HG02610 (cell line): ENCODE results near the gene POLR3A.

ENCODE experiments used
- ATAC-seq: cut with Tn5 transposase; IDR thresholded peaks from one replicate; pipeline ENCODE4 v1.9.1; 2021; ENCODE audit warnings: mild to moderate bottlenecking, moderate library complexity; ENCODE audit not compliant: unreplicated experiment

POLR3A gene

DNA sequence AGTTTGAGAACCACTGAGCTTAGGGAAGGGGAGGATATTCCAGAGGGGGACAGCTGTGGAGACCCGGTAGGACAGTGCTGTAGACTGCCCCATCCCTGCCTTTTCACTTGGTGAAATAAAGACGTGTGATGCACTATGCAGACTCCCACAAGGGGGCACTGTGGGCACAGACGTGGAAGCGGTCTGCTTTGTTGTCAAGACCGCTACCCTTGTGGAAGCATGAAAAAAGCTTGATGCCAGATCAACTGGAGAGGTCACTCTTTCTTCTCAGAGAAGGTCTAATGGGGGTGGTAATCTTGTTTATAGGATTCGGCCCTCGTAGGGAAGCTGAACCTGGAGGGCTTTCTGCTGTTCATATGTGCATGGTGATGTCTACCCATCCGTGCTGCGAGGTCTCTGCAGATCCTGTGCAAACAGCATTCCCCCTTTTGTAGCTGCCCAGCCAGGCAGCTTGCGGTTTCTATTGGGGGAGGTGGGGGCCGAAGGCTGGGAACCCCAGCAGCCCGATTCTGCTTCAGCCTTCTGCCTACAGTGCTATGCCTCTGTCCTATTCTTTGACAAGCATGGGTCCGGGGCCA is 18.1 kb upstream of the POLR3A start:
- ATAC-seq = peak; percentile 71

DNA sequence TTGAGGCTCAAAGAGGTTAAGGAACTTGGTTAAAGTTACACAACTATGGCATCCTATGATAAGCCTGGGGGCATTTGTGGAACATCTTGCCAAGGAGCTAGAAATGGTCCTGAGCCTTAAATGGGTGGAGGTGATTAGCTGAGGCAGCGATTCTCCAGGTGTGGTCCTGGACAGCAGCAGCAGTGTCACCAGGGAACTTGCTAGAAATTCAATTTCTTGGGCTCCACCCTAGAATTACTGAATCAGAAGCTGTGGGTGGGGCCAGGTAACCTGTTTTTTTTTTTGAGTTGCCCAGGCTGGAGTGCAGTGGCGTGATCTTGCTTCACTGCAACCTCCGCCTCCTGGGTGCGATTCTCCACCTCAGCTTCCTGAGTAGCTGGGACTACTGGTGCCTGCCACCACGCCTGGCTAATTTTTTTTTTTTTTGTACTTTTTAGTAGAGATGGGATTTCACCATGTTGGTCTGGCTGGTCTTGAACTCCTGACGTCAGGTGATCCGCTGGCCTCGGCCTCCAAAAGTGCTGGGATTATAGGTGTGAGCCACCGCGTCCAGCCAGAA is 17.5 kb upstream of the POLR3A start:
- ATAC-seq = no peak

DNA sequence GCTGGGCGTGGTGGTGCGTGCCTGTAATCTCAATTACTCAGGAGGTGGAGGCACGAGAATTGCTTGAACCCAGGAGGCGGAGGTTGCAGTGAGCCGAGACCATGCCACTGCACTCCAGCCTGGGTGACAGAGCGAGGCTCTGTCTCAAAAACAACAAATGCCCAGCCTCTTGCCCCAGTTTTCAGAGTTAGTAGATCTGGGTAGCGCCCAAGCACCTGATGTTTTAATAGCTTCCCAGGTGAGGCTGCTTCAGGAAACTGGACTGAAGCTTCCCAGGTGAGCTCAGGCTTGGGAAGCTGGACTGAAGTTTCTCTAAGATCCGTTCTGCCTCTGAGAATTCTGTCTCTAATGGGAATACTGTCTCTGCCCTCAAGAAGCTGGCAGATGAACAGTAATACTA is 16.5 kb upstream of the POLR3A start:
- no peak for ATAC-seq

DNA sequence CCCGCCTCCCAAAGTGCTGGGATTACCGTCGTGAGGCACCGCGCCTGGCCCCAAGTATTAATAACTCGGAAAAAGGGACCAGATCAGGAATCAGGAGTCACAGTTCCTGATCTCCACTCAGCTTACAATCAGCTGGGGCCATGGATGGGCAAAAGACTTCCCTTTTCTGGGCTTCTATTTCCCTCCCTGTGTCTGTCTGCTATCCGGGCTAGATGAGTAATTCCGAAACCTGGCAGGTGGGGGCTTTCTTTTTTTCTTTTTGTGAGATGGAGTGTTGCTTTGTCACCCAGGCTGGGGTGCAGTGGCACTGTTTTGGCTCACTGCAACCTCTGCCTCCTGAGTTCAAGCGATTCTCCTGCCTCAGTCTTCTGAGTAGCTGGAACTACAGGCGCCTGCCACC is 15.9 kb upstream of the POLR3A start:
- peak; percentile 62 for ATAC-seq

DNA sequence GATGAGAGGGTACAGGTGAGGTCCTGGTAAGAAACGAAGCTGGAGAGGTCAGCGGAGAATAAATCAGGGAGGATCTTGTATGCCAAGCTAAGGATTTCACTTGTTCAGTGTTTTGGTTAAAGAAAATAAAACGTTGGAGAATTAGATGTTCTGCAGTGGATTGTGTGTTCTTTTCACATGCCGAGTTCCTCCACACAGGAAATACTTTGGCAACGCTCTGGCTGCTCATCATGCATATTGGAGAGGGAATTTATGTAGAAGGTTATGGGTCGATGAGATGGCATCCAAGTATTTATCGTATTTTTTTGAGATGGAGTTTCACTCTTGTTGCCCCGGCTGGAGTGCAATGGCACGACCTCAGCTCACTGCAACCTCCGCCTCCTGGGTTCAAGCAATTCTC is 15.4 kb upstream of the POLR3A start:
- ATAC-seq = no peak

DNA sequence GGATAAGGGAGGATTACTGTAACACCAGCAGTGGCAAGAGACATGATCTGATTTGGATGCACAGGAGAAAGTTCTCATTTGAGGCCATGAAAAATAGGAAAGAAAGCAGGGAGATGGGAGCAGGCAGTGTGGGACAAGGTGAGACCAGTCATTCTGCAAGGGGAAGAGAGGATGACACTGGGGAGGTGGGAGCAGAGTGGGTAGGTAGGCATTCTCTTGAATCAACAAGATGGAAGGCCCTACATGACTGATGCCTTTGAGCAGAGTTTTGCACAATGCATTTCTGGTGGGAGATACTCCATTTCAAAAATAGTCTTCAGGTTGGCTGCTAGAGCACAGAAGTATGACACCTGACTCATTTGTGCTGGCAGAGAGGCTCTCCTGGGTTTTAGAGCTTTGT is 14.9 kb upstream of the POLR3A start:
- no peak for ATAC-seq

DNA sequence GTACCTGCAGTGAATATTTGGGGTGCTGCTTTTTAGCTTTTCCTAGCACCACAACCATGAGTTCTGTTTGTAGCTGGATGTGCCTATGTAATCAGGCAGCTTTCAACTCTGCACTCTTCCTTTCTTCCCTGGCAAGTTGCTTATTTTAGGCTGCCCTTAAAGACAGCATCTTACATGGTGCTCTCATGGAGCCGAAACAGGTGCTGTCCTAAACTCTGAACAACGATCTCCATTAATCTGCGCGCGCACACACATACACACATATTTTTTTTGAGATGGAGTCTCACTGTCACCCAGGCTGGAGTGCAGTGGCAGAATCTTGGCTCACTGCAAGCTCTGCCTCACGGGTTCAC is 13.4 kb upstream of the POLR3A start:
- no peak for ATAC-seq

DNA sequence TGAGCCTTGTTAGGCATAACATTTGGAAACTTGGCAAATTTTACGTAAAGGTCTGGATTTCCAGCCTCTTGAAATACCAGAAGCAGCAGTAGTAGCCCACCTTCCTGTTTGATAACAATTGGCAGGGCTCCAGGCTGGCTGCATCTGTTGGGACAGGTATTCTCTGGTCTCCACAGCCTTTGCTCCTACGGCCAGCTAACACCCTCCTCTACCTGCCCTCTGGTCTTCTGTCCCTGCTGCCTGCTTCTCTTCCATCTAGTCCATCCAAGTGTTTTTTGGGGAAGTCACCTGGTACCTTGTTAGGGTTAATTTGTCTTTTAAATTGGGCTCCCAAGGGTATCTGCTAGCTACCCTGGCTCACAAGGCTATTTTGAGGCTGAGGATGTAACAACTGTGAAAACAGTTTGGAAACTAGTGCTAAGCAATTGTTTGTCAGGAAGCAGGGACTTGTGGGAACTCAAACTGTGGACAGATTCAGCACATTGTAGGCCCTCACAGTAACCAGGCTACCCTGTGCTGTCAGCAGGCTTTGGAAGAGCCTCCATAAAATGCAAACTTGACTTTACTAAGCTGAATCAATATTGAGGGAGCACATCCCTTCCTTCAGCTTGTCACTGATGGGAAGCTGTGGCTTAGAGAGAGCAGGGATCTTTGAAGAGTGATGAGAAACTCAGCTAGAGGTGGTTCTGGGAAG is 12.9 kb upstream of the POLR3A start:
- no peak for ATAC-seq

DNA sequence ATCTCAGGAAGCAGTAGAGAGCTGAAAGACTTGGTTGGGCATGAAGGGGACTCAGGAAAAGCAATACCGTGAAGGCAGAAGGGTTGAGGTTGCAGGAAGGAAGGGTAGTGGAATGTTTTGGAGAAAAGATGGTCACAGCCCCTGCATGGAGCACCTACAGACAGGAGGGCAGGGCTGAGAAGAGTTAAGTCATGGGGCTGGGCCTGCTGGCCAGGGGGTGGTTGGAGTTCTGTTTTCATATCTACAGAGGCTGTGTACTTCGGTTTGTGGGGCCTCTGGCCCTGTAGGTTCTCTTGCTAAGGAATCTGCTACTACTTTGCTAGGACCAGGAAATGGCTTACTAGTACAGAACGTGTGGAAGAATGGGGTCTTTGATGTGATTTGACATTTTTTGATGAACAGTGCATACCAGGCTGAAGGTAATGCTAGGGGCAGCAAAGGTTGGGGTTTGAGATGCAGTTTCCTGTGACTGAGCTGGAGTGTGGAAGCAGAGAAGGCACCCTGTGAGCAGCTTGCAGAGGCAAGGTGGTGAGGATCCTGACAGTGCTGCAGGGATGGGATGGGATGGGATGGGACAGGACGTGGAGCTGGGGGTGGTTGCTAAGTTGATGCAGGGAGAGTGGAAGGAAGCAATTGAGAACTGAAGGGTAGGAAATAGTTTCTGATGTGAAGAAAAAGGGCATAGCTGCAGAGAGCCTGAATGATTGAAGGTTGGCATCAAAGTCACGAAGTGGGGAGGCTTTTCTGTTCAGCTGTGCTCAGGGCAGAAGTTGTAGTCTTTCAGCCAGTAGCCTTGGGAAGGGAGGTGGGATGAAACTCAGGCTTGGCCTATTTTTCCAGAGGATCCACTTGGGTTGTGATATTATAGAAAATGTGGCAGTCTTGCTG is 12.1 kb upstream of the POLR3A start:
- ATAC-seq = no peak

DNA sequence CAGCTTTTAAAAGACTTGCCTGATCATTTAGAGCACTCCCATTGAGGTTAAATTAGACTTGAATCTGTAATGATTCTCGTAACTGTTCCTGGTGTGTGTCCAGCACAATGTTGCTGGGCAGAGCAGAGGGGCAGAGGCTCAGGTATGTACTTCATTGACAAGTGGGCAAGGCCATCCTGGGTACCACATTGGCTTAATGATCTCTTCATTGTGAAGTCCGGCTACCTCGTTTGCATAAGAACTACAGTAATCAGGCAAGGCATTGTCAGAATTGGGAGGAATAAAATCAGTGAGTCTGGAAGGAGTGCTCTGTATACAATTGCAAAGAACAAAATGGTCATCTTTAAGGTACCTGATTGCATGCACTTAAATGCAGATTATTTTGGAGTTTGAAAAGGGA is 10.4 kb upstream of the POLR3A start:
- ATAC-seq = no peak

DNA sequence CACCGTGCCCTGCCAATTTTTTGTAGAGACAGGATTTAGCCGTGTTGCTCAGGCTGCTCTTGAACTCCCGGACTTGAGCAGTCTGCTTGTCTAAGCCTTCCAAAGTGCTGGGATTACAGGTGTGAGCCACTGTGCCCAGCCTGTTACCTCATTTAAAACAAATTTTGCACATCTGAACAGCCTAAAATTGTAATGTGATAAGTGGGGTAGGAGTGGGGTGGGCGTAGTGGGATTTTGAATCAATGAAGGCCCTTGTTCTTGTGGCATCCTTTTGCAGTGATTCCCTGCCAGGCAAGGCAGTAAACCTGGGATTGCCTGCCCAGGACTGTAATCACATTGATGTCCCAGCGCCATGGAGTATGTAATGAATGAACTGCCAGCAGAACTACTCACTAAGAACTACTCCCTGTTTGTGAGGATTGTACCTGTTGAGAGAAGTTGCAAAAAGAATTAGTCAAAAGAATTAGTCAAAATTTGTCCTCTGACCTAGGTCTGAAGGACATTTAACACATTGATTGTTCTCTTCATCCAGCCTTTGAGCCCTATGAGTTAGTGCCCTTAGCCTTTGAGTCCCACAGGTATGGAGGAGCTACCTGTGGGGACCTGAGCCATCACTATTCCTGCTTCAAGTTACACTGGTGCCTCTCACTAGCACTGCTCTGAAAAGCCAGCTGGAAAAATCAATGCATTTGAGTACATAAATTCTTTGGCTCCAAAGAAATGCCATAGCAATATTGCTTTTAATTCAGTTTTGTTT is 9.7 kb upstream of the POLR3A start:
- ATAC-seq = no peak

DNA sequence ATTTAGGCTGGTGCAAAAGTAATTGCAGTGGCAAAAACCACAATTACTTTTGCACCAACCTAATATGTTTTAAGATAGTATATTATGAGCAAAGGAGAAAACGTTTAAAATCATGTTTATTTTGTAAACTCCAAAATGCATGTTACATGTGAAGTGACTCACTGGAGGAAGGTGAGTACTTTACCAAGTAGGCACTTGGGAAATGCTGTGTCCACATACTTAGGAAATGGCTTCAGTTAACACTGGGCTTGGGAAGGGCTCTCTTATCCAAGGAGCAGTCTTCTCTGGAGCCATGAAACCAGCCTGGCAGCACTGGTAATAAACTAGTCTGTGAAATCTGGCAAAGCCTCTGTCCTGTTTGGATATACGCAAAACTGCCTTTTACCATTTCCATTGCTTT is 8.8 kb upstream of the POLR3A start:
- ATAC-seq = no peak

DNA sequence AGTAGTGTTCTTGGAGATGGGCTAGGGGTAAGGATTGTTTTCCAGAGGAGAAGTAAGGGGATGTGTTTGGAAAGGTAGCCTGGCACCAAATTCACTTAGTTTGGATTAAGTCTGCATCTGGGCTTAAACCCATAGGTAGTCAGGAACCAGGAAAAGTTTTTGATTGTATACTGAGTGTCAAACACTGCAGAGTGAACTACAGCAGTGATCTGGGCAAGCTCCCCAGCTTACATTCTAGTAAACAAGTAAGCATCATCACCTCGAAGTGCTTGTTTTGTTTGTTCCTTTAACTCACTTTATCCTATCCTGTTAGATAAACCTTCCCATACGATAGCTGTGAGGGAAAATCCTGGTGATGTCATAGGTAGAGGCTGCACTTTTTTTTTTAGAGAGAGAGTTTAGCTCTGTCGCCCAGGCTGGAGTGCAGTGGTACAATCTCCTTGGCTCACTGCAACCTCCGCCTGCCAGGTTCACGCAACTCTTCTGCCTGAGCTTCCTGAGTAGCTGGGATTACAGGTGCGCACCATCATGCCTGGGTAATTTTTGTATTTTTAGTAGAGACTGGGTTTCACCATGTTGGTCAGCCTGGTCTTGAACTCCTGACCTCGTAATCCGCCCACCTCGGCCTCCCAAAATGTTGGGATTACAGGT is 6.7 kb upstream of the POLR3A start:
- ATAC-seq = no peak

DNA sequence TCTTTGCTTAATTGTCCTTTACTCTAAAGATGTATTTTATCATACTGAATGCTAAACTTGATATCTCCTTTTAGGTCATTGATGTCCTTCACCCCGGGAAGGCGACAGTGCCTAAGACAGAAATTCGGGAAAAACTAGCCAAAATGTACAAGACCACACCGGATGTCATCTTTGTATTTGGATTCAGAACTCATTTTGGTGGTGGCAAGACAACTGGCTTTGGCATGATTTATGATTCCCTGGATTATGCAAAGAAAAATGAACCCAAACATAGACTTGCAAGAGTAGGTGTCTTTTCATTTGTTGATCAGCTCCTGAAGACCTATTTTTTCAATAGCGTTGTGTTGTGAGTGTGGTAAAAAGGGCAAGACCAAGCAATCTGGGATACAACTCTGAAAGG is 6.1 kb upstream of the POLR3A start:
- ATAC-seq = no peak

DNA sequence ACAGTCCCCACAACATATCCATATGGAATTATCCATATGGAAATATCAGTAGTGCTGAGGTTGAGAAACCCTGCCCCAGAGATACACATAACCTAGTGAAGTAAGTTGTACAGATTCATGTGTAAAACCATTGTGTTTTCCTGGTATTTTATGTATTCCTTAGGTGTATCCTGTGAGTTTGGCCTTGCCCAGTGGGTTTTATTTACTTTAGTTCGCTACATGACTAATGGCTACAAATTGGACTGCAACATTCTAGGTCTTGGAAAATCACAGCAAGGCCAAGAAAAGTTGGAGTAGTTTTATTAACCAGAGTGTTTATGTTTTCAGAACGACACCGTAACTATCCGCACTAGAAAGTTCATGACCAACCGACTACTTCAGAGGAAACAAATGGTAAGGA is 5.7 kb upstream of the POLR3A start:
- no peak for ATAC-seq

DNA sequence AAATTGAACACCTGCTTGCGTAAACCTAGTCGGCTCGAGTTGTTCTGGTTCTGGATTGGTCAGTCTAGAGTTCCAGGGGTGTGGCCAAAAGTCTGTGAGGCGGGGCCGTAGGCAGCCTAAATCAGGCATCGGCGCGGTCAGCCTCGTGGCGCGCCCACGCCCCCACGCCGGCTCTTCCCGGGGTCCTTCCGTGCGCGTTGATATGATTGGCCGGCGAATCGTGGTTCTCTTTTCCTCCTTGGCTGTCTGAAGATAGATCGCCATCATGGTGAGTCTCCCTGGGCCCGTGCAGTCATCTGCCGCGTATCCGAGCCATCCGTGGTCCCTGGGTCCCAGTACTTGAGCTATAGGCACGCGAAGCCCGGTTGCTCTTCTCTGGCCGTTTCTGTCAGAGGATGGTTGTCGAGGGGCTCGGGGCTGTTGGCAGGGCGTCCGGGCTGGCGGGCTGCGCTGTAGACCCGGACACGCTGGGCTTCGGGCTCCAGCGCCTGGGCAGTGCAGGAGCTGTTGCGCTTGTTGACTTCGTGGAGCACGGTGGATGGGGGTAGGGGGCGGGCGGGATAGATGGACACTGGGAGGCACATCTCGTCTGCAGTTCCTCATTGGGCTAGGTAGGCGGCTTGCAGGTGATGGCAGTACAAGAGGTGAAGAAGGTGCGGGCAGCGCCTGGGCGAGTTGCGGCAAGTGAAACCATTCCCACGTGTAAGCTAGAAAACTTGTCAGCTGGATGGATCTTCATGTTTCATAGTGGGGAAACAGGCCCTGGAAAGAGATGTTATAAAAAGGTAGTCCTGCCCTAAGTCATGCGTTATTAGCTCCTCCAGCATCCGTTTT is 4.5 kb upstream of the POLR3A start, which contains the start of gene RPS24:
RPS24 (plus strand) TSS at position 227 of the 834 bp plus-strand sequence; CDS start at position 266, 39 bp downstream.
- peak; percentile 87 for ATAC-seq

DNA sequence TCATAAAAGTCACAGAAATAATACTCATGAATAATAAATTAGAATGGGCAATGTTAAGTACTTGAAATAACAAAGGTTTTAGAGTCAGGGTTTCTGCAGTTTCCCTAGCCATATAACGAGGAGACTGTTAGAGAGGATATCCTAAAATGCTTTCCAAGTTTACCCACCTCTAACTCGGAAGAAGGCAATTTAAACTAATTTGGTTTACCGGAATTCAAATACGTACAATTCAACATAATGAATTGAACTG is 4.0 kb upstream of the POLR3A start:
- no peak for ATAC-seq

DNA sequence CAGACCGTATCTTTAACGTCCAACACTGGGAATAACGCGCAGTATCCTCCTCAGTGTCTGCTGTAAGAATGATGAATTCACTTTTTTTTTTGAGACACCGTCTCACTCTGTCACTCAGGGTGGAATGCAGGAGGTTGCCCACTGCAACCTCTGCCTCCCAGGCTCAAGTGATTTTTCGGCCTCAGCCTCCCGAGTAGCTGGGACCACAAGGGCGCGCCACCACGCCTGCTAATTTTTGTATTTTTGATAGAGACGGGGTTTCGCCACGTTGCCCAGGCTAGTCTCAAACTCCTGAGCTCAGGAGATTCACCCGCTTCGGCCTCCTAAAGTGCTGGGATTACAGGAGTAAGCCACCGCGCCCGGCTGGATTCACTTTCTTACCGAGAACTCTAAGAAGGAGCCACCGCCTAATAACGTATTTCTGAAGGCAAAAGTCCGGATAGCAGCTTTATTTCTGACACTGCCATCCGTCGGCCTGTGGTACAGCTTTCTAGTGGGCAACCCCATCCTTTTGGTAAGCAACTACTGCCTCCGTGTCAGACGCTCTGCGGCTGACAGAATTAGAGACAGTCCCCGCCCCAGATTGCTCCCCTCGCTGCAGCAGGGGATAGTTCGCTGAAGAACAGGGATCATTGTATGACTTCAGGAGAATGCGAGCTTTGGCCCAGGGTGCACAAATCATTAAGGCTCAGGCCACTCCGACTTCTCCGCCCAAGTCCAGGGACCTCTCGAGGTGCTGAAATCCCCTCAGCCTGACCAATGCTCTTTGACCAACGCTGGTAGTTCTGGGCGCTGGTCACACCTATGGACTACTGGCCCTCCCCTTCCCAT is 662 bp downstream of the POLR3A start:
- ATAC-seq = no peak
